Activated T-cell treated with anti-CD3 and anti-CD28 coated beads, Interleukin-2, amount 50 U/mL, for 72 hours (primary cell): Measurements from ENCODE around the gene HSPB9. TPM values are rescaled to one million over a fixed set of nuclear protein-coding genes. Genes with fewer than 3 reads are reported as not detected.

Experiments
- ATAC-seq, 2 donors: fragments of 150-1000 bp; cut with Tn5 transposase; replicated peaks in 1 of 2; 2 replicates each; pipeline ENCODE4 v1.10.0; 2021; ENCODE audit warnings: moderate library complexity in 2 of 2, mild to moderate bottlenecking in 1 of 2
- DNase-seq, 2 donors: peaks; one replicate each; pipeline ENCODE4 v3.0.0; 2021 to 2022; ENCODE audit warnings: mixed read lengths in 1 of 2
- H3K27ac Mint-ChIP-seq: one replicate; pipeline ENCODE4 v1.8.0; 2022; ENCODE audit warnings: mild to moderate bottlenecking, moderate library complexity, mixed read lengths
- H3K27me3 Mint-ChIP-seq: one replicate; pipeline ENCODE4 v1.8.0; 2022; ENCODE audit warnings: low read depth, mixed read lengths
- H3K36me3 Mint-ChIP-seq, 2 donors: one replicate each; pipeline ENCODE4 v1.8.0; 2022; ENCODE audit warnings: mixed read lengths in 2 of 2, mild to moderate bottlenecking in 1 of 2; ENCODE audit not compliant: insufficient read depth in 2 of 2
- H3K4me1 Mint-ChIP-seq: one replicate; pipeline ENCODE4 v1.8.0; 2022; ENCODE audit warnings: low read depth, mixed read lengths
- H3K4me3 Mint-ChIP-seq, 2 donors: one replicate each; pipeline ENCODE4 v1.8.0; 2022; ENCODE audit warnings: mild to moderate bottlenecking in 2 of 2, mixed read lengths in 2 of 2, moderate library complexity in 2 of 2
- H3K9me3 Mint-ChIP-seq, 2 donors: one replicate each; pipeline ENCODE4 v1.8.0; 2022; ENCODE audit warnings: mixed read lengths in 2 of 2
- total RNA-seq, 2 donors: library from RNA; stranded (reverse); gene quantifications; one replicate each; pipeline ENCODE4 v1.2.3, GENCODE V29; 2022

Gene HSPB9
- total RNA-seq, 2 donors from 2014 or later, result 0.28 TPM; not detected in 1

DNA sequence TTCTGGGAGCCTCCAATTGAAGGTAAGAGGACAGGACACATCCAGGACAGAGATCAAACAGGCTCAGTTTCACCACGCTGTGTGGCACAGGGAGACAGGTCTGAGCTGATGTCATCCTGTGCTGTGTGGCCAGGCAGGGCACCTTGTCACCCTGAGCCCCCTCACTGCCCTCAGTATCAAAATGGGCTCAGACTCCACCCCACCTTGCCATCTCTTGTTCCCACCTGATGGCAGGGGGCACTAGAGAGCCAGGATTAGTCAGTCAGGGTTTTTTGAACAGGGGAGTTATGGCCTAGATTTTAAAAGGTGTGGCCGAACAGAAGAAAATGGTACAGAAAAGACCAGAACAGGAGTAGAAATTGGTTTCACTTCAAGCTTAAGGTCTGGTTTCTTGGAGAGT, 4.1 kb upstream of the HSPB9 start:
- H3K9me3 Mint-ChIP-seq, result no peaks in the 10 kb centered on the region
- DNase-seq (peak; percentile 61 to 65), ATAC-seq (peak; percentile 28 to 33)
- H3K4me1 Mint-ChIP-seq, result peaks cover 39% of the 10 kb centered on the region
- H3K27ac Mint-ChIP-seq, result no peak overlapping the region
- H3K4me3 Mint-ChIP-seq, result peak overlapping the region; percentile 8 to 23
- peaks cover 0 to 6% of the 10 kb centered on the region in 2 donors for H3K36me3 Mint-ChIP-seq
- H3K27me3 Mint-ChIP-seq, result no peaks in the 10 kb centered on the region

DNA sequence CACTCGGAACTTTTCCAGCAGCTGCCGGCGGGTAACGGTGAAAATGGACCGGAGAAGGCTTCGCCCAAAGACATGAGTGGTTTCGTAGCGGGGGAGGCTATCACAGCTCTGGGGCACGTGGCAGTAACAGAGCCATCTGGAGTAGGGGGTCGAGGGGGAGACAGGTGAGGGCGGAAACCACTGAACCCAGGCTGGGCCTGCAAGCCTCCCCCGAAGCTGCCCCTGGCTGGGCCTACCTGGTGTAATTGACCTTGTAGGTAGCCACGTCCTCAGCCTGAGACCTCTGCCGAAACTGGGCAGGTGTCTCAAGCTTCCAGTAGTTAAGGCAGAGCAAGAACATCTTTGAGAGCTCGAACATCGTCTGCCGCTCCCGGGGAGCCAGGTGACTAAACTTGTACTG, 3.3 kb upstream of the HSPB9 start:
- H3K4me3 Mint-ChIP-seq, result no peak overlapping the region
- no peak overlapping the region for H3K27ac Mint-ChIP-seq
- no peaks in the 10 kb centered on the region for H3K27me3 Mint-ChIP-seq

DNA sequence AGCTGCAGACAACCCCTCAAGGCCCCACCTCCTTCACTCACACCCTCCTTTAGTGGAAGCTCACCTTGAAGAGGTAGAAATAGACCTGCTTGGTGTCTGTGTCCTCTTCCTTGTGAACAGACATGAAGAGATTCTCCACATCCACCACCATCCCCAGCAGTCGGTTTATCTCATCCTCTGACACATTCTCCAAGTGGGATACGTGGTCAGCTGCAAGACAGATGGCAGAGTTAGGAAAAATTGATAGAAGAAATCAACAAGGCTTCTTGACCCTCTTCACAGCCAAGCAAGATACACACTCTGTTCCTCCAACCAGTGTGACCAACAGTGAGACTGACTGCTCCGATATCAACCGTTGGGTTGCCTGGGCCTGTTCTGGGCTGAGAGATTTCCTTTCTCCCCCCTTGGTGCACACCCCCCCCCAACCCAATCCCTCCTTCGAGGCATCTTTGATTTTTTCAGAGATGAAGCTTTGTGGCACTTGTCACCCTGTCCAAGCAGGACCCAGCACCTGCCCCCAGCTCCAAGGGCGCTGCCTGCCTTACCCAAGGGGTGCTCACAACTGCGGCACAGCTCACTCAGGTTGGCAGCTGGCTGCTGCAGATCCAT, 2.3 kb upstream of the HSPB9 start:
- H3K4me3 Mint-ChIP-seq, result peak overlapping the region; percentile 58 to 79
- no peak overlapping the region for H3K27ac Mint-ChIP-seq
- peaks cover 39% of the 10 kb centered on the region for H3K4me1 Mint-ChIP-seq
- H3K9me3 Mint-ChIP-seq, result no peaks in the 10 kb centered on the region
- no peak for DNase-seq
- no peak for ATAC-seq
- no peaks in the 10 kb centered on the region for H3K27me3 Mint-ChIP-seq
- peaks cover 0 to 6% of the 10 kb centered on the region in 2 donors for H3K36me3 Mint-ChIP-seq

More for the DNA sequence above, 3.3 kb upstream of the HSPB9 start:
- H3K9me3 Mint-ChIP-seq, result no peaks in the 10 kb centered on the region
- peaks cover 0 to 6% of the 10 kb centered on the region in 2 donors for H3K36me3 Mint-ChIP-seq
- DNase-seq (no peak), ATAC-seq (no peak)
- H3K4me1 Mint-ChIP-seq, result peaks cover 39% of the 10 kb centered on the region

DNA sequence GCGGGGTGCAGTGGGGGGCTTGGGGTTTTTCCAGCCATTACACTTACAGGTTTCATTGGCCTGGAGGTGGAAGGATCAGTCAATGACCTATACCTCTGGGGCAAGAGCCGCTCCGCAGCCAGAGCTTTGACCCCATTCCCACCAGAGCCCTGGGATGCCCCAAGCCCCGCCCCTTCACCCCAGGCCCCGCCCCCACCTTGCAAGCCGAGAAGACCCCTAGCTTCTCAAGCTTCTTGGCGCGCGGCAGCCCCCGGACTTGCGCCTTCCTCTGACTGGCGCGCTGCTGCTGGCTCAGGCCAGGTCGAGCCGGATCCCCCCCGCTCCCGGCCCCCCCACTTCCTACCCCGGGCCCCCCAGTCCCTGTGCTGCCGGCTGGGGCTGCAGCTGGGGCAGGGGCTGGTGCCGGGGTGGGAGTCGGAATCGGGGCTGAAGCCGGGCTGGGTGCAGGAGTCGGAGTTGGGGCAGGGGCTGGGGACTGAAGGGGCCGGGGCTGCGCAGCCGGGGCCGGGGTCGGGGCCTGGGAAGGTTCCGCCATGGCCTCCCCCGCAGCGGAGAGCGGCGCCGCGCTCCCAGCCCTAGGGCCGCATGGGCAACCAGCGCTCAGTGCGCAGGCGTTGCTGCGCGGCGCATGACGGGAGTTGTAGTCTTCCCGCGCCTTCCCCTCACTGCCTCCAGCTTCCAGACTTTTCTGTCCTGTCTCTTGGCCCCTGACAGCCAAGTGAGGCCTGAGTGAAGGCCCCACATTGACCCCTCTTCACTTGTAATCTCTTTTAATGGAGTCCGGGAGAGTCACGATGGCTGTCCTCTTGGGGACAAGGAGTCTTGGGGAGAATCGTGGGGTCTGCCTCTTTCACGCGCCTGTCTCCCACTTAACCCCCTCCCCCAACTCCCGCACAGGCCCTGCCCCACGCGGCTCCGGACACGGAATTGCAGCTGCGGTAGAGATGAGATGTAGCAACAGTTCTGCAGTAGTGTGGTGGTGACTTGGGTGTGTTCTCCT, 1.5 kb upstream of the HSPB9 start, which contains the start of gene KAT2A:
Gene KAT2A (minus strand): TSS at position 598 of the 1,000 bp plus-strand sequence. CDS start 63 bp downstream, at position 535.
- peak; percentile 90 to 92 for ATAC-seq
- H3K4me1 Mint-ChIP-seq, result peaks cover 39% of the 10 kb centered on the region
- peaks cover 0 to 10% of the 10 kb centered on the region in 2 donors for H3K36me3 Mint-ChIP-seq
- DNase-seq, result peak; percentile 76 to 82
- no peaks in the 10 kb centered on the region for H3K9me3 Mint-ChIP-seq
- no peak within 1 kb of the TSS for H3K27ac Mint-ChIP-seq
- no peaks in the 10 kb centered on the region for H3K27me3 Mint-ChIP-seq
- H3K4me3 Mint-ChIP-seq, result peak within 1 kb of the TSS; percentile 79 to 80

DNA sequence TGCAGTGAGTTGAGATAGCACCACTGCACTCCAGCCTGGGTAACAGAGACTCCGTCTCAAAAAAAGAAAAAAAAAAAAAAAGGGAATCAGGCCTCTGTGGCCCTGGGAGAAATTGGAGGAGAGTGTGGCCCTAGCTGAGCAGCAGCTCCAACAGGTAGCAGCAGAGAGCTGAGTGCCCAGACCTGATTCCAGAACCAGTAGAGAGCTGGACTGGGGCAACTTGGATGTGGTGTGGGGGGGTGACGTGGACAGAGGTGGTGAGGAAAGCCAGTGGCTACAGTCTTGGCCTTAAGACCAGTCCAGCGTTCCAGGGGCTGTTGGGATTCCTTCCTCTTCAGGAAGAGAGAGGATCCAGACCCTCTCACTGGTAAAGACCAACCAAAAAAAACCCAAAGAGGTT, 1.7 kb downstream of the HSPB9 start:
- no peaks in the 10 kb centered on the region for H3K27me3 Mint-ChIP-seq

DNA sequence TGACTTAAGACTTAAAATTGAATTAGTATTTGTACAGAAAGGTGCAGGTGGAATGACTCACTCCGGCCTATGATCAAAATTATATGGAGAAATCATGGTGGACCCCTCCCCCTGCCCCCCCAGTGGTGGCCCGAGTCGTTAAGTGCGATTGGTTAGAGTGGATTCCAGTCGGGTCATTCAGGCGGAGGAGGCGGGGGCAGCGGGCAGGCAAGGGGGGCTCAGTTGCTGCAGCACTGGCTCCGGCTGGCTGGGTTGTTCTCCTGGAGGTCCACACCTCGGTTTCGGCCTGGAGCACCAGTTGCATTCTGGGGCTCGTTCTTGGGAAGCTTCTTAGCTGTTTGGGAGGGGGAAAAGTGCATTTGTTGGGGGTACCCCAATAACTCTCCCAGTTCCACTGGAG, 3.0 kb downstream of the HSPB9 start:
- Mint-ChIP-seq H3K27me3 (no peaks in the 10 kb centered on the region), H3K36me3 (peaks cover 0 to 7% of the 10 kb centered on the region in 2 donors), H3K4me1 (peaks cover 15% of the 10 kb centered on the region), H3K9me3 (no peaks in the 10 kb centered on the region), H3K4me3 (no peak overlapping the region), H3K27ac (no peak overlapping the region)
- ATAC-seq (no peak), DNase-seq (no peak)

More for the DNA sequence above, 1.7 kb downstream of the HSPB9 start:
- Mint-ChIP-seq H3K4me3 (no peak overlapping the region), H3K27ac (no peak overlapping the region), H3K4me1 (peaks cover 24% of the 10 kb centered on the region), H3K36me3 (peaks cover 0 to 7% of the 10 kb centered on the region in 2 donors), H3K9me3 (no peaks in the 10 kb centered on the region)
- DNase-seq (no peak), ATAC-seq (no peak)

DNA sequence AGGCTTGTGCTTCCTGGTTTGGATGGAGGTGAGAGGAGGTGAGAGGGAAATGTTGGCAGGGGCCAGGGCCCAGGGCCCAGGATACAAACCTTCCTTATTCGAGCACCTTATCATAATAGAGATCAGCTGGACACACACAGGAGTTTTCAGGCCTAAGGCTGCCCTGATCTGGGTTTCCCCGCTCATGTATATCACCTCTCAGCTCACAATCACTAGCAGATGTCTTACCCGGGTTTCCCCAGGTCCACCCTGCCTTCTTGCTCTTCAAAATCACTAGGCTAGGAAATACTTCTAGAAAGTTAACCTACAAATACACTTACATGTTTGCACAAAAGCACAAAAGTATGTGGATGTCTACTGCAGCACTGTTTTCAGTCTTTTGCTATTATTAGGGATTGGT, 4.2 kb downstream of the HSPB9 start:
- Mint-ChIP-seq H3K4me3 (no peak overlapping the region), H3K4me1 (peaks cover 15% of the 10 kb centered on the region), H3K36me3 (peaks cover 0 to 9% of the 10 kb centered on the region in 2 donors), H3K27ac (peak overlapping the region; percentile 16), H3K27me3 (no peaks in the 10 kb centered on the region), H3K9me3 (no peaks in the 10 kb centered on the region)
- ATAC-seq, result no peak
- DNase-seq, result no peak

DNA sequence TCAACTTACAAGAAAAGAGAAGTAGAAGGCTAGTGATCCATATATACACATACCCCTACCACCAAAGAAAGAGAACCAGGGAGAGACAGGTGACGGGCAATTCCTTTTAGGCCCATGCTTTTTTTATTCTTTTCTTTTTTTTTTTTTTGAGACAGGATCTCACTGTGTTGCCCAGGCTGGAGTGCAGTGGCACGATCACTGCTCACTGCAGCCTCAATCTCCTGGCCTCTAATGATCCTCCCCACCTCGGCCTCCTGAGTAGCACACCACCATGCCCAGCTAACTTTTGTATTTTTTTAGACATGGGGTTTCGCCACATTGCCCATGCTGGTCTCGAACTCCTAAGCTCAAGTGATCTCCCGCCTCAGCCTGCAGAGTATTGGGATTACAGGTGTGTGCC, 4.8 kb downstream of the HSPB9 start:
- Mint-ChIP-seq H3K9me3 (no peaks in the 10 kb centered on the region), H3K4me1 (peaks cover 19% of the 10 kb centered on the region), H3K36me3 (peaks cover 0 to 9% of the 10 kb centered on the region in 2 donors), H3K27me3 (no peaks in the 10 kb centered on the region), H3K27ac (peak overlapping the region; percentile 16), H3K4me3 (no peak overlapping the region)
- DNase-seq, result no peak
- no peak for ATAC-seq

DNA sequence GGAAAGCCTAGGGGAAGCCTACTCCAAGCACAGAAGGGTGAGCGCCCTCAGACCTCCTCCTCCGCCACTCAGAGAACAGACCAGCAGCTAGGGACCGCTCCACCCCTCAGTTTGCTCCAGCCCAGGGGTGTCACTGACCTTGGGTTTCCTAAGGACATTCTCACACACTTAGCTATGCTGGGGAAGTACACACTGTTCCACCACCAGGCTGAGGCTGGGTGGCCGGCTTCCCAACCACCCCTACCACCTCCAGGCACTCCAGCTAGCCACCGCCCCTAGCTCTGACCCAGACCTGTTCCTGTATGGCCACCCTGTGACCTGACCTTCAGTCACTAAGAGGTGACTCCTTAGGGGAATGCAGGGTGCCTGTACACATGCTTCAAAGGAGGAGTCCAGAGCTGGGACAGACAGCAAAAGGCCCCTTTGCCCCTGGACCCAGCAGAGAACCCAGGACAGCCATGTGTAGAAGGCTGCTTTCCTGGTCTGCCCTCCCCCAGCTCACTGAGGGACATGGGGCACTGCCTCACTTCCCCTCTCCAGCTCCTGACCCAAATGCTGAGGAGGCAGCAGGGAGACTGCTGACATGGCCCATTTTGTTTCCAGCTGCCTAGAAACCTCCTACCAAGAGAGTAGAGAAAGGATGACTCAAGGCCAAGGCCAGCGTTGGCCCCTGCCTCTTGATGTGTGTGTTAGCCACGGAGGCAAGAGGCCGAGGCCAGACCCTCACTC, 6.7 kb downstream of the HSPB9 start:
- H3K9me3 Mint-ChIP-seq, result no peaks in the 10 kb centered on the region
- H3K27me3 Mint-ChIP-seq, result no peaks in the 10 kb centered on the region
- DNase-seq, result no peak
- no peak overlapping the region for H3K4me3 Mint-ChIP-seq
- peaks cover 37% of the 10 kb centered on the region for H3K4me1 Mint-ChIP-seq
- H3K27ac Mint-ChIP-seq, result no peak overlapping the region
- H3K36me3 Mint-ChIP-seq, result peaks cover 0 to 11% of the 10 kb centered on the region in 2 donors
- no peak for ATAC-seq

DNA sequence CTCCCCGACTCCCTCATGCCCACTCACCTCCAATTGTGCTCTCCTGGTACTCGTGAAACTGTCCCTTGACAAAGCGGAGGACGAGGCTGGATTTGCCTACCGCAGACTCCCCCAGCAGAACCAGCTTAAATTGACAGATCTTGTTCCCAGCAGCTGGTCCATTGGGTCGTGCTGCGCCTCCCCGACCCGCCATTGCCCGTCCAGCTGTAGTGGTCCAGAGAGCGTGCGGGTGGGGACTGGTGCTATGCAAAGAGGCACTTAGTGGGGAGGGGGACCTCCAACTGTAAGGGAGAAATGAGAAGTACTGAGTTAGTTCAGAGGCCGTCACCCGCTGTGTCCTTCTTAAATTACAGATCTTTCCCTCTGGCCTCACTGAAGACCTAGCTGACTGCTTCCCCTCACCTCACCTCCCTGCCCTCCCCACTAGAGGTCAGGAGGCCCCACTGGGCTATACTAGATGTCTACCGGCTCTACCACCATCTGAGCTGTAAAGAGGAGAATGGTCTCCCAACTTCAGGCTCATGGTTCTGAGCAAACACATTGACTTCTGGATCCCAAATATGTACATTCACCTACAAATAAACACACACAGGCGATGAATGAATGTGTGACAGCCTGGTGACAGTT, 7.8 kb downstream of the HSPB9 start:
- ATAC-seq, result no peak
- Mint-ChIP-seq H3K36me3 (peaks cover 0 to 11% of the 10 kb centered on the region in 2 donors), H3K4me3 (no peak overlapping the region), H3K9me3 (no peaks in the 10 kb centered on the region), H3K27ac (peak overlapping the region; percentile 39), H3K27me3 (no peaks in the 10 kb centered on the region), H3K4me1 (peaks cover 39% of the 10 kb centered on the region)
- no peak for DNase-seq

DNA sequence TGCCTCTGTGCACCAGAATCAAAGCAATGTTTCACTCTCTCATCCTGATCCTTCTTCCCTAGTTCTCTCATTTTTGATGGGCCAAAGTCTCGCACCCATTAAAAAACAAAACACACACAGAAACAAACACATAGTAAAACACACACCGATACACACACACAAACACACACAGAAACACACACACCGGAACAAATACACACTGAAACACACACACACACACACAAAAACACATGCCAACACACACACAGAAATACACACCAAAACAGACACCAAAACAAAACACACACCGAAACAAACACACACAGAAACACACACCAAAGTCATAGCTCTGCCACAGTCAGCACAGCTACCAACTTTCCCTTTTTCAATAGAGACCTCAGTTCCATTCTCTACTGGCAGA, 8.6 kb downstream of the HSPB9 start:
- no peak overlapping the region for H3K4me3 Mint-ChIP-seq
- H3K36me3 Mint-ChIP-seq, result peaks cover 1 to 6% of the 10 kb centered on the region in 2 donors
- no peak for ATAC-seq
- no peak for DNase-seq
- peaks cover 47% of the 10 kb centered on the region for H3K4me1 Mint-ChIP-seq
- peak overlapping the region; percentile 0 for H3K27ac Mint-ChIP-seq
- no peaks in the 10 kb centered on the region for H3K9me3 Mint-ChIP-seq
- no peaks in the 10 kb centered on the region for H3K27me3 Mint-ChIP-seq

DNA sequence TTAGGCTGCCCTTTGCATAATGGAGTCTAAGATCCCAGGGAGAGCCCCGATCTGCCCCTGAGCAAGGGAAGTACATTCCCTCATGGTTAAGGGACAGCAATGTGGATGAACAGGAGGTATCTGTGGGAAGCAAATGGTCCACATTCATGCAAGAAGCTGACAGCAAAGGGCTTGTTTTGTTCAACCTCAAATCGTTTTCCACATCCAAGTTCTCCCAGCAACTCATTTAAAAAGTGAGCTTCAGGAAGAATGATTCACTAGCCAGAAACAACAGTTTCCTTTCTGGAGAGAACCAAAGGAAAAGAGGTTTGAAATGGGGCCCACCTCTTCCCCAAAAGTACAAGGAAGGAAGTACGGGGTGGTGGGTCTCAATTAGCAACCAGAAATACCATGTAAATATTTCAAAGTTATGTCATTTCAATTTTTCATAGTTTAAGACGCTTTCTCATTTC, 9.4 kb downstream of the HSPB9 start:
- Mint-ChIP-seq H3K9me3 (no peaks in the 10 kb centered on the region), H3K4me1 (peaks cover 54% of the 10 kb centered on the region), H3K27ac (peak overlapping the region; percentile 7), H3K4me3 (no peak overlapping the region), H3K36me3 (peaks cover 1 to 7% of the 10 kb centered on the region in 2 donors), H3K27me3 (no peaks in the 10 kb centered on the region)
- ATAC-seq (no peak), DNase-seq (no peak)
